ENCODE measurements around the gene NEURL1.
"Not testable (repeated sequence)": the region's sequence is repeated elsewhere in the genome, so short reads cannot be mapped to it uniquely, and the experiment has no call there.

The NEURL1 gene

GRCh38 chr10:103587073-103587472, 93.6 kb downstream of the NEURL1 start:
- DNase-seq = no peak

GRCh38 chr10:103589074-103589630, 95.6 kb downstream of the NEURL1 start:
- DNase-seq = no peak

- no peak for DNase-seq
These were observed 96.6 kb downstream of the NEURL1 start for GRCh38 chr10:103590060-103590459.

- no peak for DNase-seq
These were observed 97.3 kb downstream of the NEURL1 start for GRCh38 chr10:103590744-103591291.

GRCh38 chr10:103592186-103593021, 98.9 kb downstream of the NEURL1 start:
- peak; percentile 21 for DNase-seq

GRCh38 chr10:103593022-103593570, 99.6 kb downstream of the NEURL1 start:
- DNase-seq = no peak

- no peak for DNase-seq
These were observed 102.6 kb downstream of the NEURL1 start for GRCh38 chr10:103595933-103596726.

- no peak for DNase-seq
These were observed 103.5 kb downstream of the NEURL1 start for GRCh38 chr10:103597003-103597402.

- no peak for DNase-seq
These were observed 105.2 kb downstream of the NEURL1 start for GRCh38 chr10:103598654-103599115.

- DNase-seq = no peak
These were observed 105.7 kb downstream of the NEURL1 start for GRCh38 chr10:103599211-103599610.

GRCh38 chr10:103599907-103600306, 106.4 kb downstream of the NEURL1 start:
- no peak for DNase-seq

- no peak for DNase-seq
These were observed 106.8 kb downstream of the NEURL1 start for GRCh38 chr10:103600325-103600724.

GRCh38 chr10:103600956-103601569, 107.6 kb downstream of the NEURL1 start:
- DNase-seq = no peak

- DNase-seq = no peak
These were observed 108.7 kb downstream of the NEURL1 start for GRCh38 chr10:103602028-103602851.

GRCh38 chr10:103602852-103603155, 109.3 kb downstream of the NEURL1 start:
- DNase-seq = no peak

- DNase-seq = no peak
These were observed 109.9 kb downstream of the NEURL1 start for GRCh38 chr10:103603382-103603781.

- DNase-seq = peak; percentile 25
These were observed 112.0 kb downstream of the NEURL1 start for GRCh38 chr10:103605359-103606096.

- DNase-seq = not testable (repeated sequence)
These were observed 112.6 kb downstream of the NEURL1 start for GRCh38 chr10:103606097-103606438.

- not testable (repeated sequence) for DNase-seq
These were observed 113.5 kb downstream of the NEURL1 start for GRCh38 chr10:103607051-103607450.

- DNase-seq = not testable (repeated sequence)
These were observed 114.6 kb downstream of the NEURL1 start for GRCh38 chr10:103608056-103608455.

Data from activated T-cell treated with anti-CD3 and anti-CD28 coated beads for 4 hours (primary cell).